ENCODE data around the gene EPHA6. TPM values are rescaled to one million over a fixed set of nuclear protein-coding genes. Genes with fewer than 3 reads are reported as not detected.

Gene EPHA6
- total RNA-seq, 1 experiment from 2014 or later: 1.2 TPM

GRCh38 chr3:97691354-97691753 lies 877.0 kb downstream of the EPHA6 start:
- no peak overlapping the region for H3K4me3 ChIP-seq
- no peak for DNase-seq
- no peak overlapping the region for H2AFZ ChIP-seq
- H4K20me1 ChIP-seq (ENCODE audit: insufficient read depth): no peaks in the 10 kb centered on the region
- ChIA-PET CTCF (no interaction called here), POLR2A (ENCODE audit: unreplicated experiment) (no interaction called here)
- no TSS peak for BruUV-seq (replicated peaks)
- intact Hi-C loops (cut with micrococcal nuclease; ENCODE audit: unreplicated experiment): no loop called here
- 0 out of 2 replicates have a peak, but pooled peaks cover 4% of the 10 kb centered on the region for H3K9me3 ChIP-seq (ENCODE audit: insufficient read depth, low read depth)
- no peaks in the 10 kb centered on the region for H3K27me3 ChIP-seq (ENCODE audit: insufficient read depth, low read depth)
- H3K4me2 ChIP-seq: no peak overlapping the region
- no peaks in the 10 kb centered on the region for H3K4me1 ChIP-seq (replicated peaks; ENCODE audit: insufficient read depth)
- H3K79me2 ChIP-seq (ENCODE audit: low read depth): no peaks in the 10 kb centered on the region
- no peaks in the 10 kb centered on the region for H3F3A ChIP-seq (ENCODE audit: insufficient read depth, low read depth)
- TF ChIP-seq EZH2 (IDR thresholded peaks at IDR 0.05; ENCODE audit: low read depth): no peak
- TF ChIP-seq, protein P1, sequence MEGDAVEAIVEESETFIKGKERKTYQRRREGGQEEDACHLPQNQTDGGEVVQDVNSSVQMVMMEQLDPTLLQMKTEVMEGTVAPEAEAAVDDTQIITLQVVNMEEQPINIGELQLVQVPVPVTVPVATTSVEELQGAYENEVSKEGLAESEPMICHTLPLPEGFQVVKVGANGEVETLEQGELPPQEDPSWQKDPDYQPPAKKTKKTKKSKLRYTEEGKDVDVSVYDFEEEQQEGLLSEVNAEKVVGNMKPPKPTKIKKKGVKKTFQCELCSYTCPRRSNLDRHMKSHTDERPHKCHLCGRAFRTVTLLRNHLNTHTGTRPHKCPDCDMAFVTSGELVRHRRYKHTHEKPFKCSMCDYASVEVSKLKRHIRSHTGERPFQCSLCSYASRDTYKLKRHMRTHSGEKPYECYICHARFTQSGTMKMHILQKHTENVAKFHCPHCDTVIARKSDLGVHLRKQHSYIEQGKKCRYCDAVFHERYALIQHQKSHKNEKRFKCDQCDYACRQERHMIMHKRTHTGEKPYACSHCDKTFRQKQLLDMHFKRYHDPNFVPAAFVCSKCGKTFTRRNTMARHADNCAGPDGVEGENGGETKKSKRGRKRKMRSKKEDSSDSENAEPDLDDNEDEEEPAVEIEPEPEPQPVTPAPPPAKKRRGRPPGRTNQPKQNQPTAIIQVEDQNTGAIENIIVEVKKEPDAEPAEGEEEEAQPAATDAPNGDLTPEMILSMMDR (conservative IDR thresholded peaks at IDR 0.05): no peak
- H3K36me3 ChIP-seq (ENCODE audit: low read depth): no peaks in the 10 kb centered on the region
- H3K27ac ChIP-seq: no peak overlapping the region
- peaks cover 9% of the 10 kb centered on the region; the same call in 1 of the 2 replicates for H3K9me2 ChIP-seq (ENCODE audit: insufficient read depth)

GRCh38 chr3:97692389-97692788 lies 878.0 kb downstream of the EPHA6 start:
- no peak for DNase-seq
- CTCF ChIA-PET: no interaction called here

DNA sequence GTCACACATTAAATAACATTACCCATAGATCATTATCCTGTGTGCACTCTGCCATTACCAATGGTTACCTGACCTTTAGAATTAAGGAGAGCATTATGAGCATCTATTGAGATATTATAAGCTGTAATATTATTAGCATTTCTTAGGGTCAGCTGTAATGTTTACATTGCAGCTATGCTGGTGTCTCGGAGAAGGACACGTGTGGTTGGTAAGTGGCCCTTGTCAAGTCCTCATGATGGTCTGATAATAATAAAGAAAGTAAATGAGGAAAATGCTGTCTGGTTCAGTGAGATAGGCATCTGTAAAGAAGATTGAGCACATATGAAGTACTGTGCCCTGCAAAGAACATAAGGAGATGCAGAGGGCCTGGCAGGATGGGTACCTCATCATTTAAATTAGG lies 878.4 kb downstream of the EPHA6 start:
- Histone ChIP-seq H3K9me3 (ENCODE audit: insufficient read depth, low read depth) (0 out of 2 replicates have a peak, but pooled peaks cover 4% of the 10 kb centered on the region), H2AFZ (no peak overlapping the region), H3K4me2 (no peak overlapping the region), H3K27me3 (ENCODE audit: insufficient read depth, low read depth) (no peaks in the 10 kb centered on the region), H3K79me2 (ENCODE audit: low read depth) (no peaks in the 10 kb centered on the region), H3K9me2 (ENCODE audit: insufficient read depth) (peaks cover 9% of the 10 kb centered on the region; the same call in 1 of the 2 replicates), H3K4me1 (replicated peaks; ENCODE audit: insufficient read depth) (no peaks in the 10 kb centered on the region), H3K27ac (no peak overlapping the region), H4K20me1 (ENCODE audit: insufficient read depth) (no peaks in the 10 kb centered on the region), H3K4me3 (no peak overlapping the region), H3K36me3 (ENCODE audit: low read depth) (no peaks in the 10 kb centered on the region), H3F3A (ENCODE audit: insufficient read depth, low read depth) (no peaks in the 10 kb centered on the region)
- CTCF ChIA-PET: no interaction called here
- TF ChIP-seq, protein P1 (conservative IDR thresholded peaks at IDR 0.05): no peak
- POLR2A ChIA-PET (ENCODE audit: unreplicated experiment): no interaction called here
- BruUV-seq (replicated peaks): no TSS peak
- intact Hi-C loops (cut with micrococcal nuclease; ENCODE audit: unreplicated experiment): no loop called here
- DNase-seq: no peak

More at GRCh38 chr3:97692389-97692788, 878.0 kb downstream of the EPHA6 start:
- no peaks in the 10 kb centered on the region for H3K27me3 ChIP-seq (ENCODE audit: insufficient read depth, low read depth)
- H3K36me3 ChIP-seq (ENCODE audit: low read depth): no peaks in the 10 kb centered on the region
- H3K79me2 ChIP-seq (ENCODE audit: low read depth): no peaks in the 10 kb centered on the region
- no peak overlapping the region for H2AFZ ChIP-seq
- intact Hi-C loops (cut with micrococcal nuclease; ENCODE audit: unreplicated experiment): no loop called here
- H3K9me2 ChIP-seq (ENCODE audit: insufficient read depth): peaks cover 9% of the 10 kb centered on the region; the same call in 1 of the 2 replicates
- 0 out of 2 replicates have a peak, but pooled peaks cover 4% of the 10 kb centered on the region for H3K9me3 ChIP-seq (ENCODE audit: insufficient read depth, low read depth)
- H3K4me1 ChIP-seq (replicated peaks; ENCODE audit: insufficient read depth): no peaks in the 10 kb centered on the region
- H3K27ac ChIP-seq: no peak overlapping the region
- H3K4me3 ChIP-seq: no peak overlapping the region
- TF ChIP-seq EZH2 (IDR thresholded peaks at IDR 0.05; ENCODE audit: low read depth): no peak
- no peak overlapping the region for H3K4me2 ChIP-seq
- BruUV-seq (replicated peaks): no TSS peak
- POLR2A ChIA-PET (ENCODE audit: unreplicated experiment): no interaction called here
- no peaks in the 10 kb centered on the region for H4K20me1 ChIP-seq (ENCODE audit: insufficient read depth)
- no peaks in the 10 kb centered on the region for H3F3A ChIP-seq (ENCODE audit: insufficient read depth, low read depth)

DNA sequence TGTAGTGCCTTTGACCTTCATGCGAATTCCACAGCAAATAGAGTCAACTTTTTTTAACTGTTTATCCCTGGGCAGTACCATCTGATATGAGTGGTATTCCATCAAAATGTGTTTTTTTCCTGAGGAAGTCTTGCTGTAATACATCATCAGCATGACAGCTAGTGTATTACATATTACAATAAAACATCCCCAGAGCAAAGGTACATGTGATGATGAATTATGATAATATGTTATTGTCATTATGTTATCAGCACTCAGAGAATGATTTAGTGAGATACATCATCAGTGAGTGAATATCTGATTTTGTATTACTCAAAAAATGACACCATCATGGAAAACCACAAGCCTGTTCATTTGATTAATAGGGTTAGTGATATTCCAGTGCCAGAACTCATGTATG lies 880.5 kb downstream of the EPHA6 start:
- Histone ChIP-seq H3K9me2 (ENCODE audit: insufficient read depth) (peaks cover 9% of the 10 kb centered on the region; the same call in 1 of the 2 replicates), H3K4me1 (replicated peaks; ENCODE audit: insufficient read depth) (no peaks in the 10 kb centered on the region), H3K36me3 (ENCODE audit: low read depth) (no peaks in the 10 kb centered on the region), H3F3A (ENCODE audit: insufficient read depth, low read depth) (no peaks in the 10 kb centered on the region), H2AFZ (no peak overlapping the region), H3K4me3 (no peak overlapping the region), H4K20me1 (ENCODE audit: insufficient read depth) (no peaks in the 10 kb centered on the region), H3K27ac (no peak overlapping the region), H3K79me2 (ENCODE audit: low read depth) (no peaks in the 10 kb centered on the region), H3K9me3 (ENCODE audit: insufficient read depth, low read depth) (0 out of 2 replicates have a peak, but pooled peaks cover 4% of the 10 kb centered on the region), H3K27me3 (ENCODE audit: insufficient read depth, low read depth) (no peaks in the 10 kb centered on the region), H3K4me2 (no peak overlapping the region)
- TF ChIP-seq EZH2 (IDR thresholded peaks at IDR 0.05; ENCODE audit: low read depth): no peak
- TF ChIP-seq, protein P1 (conservative IDR thresholded peaks at IDR 0.05): no peak
- no peak for DNase-seq
- POLR2A ChIA-PET (ENCODE audit: unreplicated experiment): no interaction called here
- CTCF ChIA-PET: no interaction called here
- intact Hi-C loops (cut with micrococcal nuclease; ENCODE audit: unreplicated experiment): no loop called here
- BruUV-seq (replicated peaks): no TSS peak
